ENCODE data around the gene LCOR. TPM values are rescaled to one million over a fixed set of nuclear protein-coding genes. Genes with fewer than 3 reads are reported as not detected.
A peak's percentile ranks its signal among the peaks of the same experiment; 100 is the strongest.

The LCOR gene
- total RNA-seq, 1 experiment from 2014 or later, result 42.1 TPM

DNA sequence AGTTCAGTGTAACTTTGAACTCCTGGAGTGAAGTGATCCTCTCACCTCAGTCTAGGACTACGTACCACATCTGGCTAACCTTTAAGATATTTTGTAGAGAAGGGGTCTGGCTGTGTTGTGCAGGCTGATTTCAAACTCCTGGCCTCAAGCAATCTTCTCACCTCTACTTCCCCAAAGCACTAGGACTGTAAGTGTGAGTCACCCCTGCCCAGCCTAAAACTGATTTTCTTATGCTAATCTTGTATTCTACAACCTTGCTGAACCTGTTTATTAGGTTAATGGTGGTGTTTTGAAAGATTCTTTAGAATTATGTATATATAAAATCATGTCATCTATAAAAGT, 58.0 kb downstream of the LCOR start:
- Histone ChIP-seq H3K18ac (ENCODE audit: insufficient read length, low read depth, low read length) (no peak overlapping the region), H2BK12ac (ENCODE audit: insufficient read length, low read depth, low read length) (no peak overlapping the region), H2BK5ac (ENCODE audit: insufficient read length, low read length) (no peak overlapping the region), H4K91ac (ENCODE audit: insufficient read length, low read depth, low read length) (no peak overlapping the region), H2AFZ (ENCODE audit: low read length) (no peak overlapping the region), H3K79me2 (ENCODE audit: insufficient read depth, low read length) (peaks cover 4% of the 10 kb centered on the region; the same call in 1 of the 2 replicates), H2BK120ac (ENCODE audit: low read depth, low read length, poor library complexity, severe bottlenecking) (no peak overlapping the region), H2BK20ac (ENCODE audit: low read depth, low read length, poor library complexity, severe bottlenecking) (no peak overlapping the region), H3K9ac (ENCODE audit: extremely low read depth, insufficient read length, low read length) (no peak overlapping the region), H3K23me2 (ENCODE audit: insufficient read length, low read depth, low read length, poor library complexity, severe bottlenecking) (no peaks in the 10 kb centered on the region), H3K14ac (ENCODE audit: insufficient read depth, low read length) (no peak overlapping the region), H3K4me2 (ENCODE audit: insufficient read depth, insufficient read length, low read length) (no peak overlapping the region), H4K5ac (ENCODE audit: insufficient read length, low read depth, low read length) (no peak overlapping the region), H3K79me1 (ENCODE audit: insufficient read depth, low read depth, low read length, poor library complexity, severe bottlenecking) (no peaks in the 10 kb centered on the region), H4K20me1 (ENCODE audit: control insufficient read depth, insufficient read depth, insufficient read length) (no peaks in the 10 kb centered on the region), H3K27me3 (ENCODE audit: insufficient read depth, low read length) (no peaks in the 10 kb centered on the region), H3K4me1 (ENCODE audit: insufficient read depth, low read length) (no peaks in the 10 kb centered on the region; the same call in 1 of the 2 replicates), H3T11ph (ENCODE audit: low read length) (no peak overlapping the region), H3K27ac (ENCODE audit: insufficient read length, low read depth, low read length) (no peak overlapping the region), H3K56ac (ENCODE audit: insufficient read length, low read depth, low read length) (no peak overlapping the region), H3K4ac (ENCODE audit: low read depth, low read length) (no peak overlapping the region), H3K9me3 (ENCODE audit: control insufficient read depth, low read depth, low read length) (no peaks in the 10 kb centered on the region), H2BK15ac (ENCODE audit: low read depth, low read length) (no peak overlapping the region), H2AK5ac (ENCODE audit: insufficient read length, low read length) (no peak overlapping the region), H3K23ac (ENCODE audit: insufficient read length, low read depth, low read length) (no peak overlapping the region), H4K8ac (replicated peaks; ENCODE audit: insufficient read length, low read depth, low read length) (no peak overlapping the region)
- WGBS (ENCODE audit: extremely low coverage, insufficient read length, low lambda C conversion rate), result no CpG with 5 or more reads among the region's 1 CpG
- H3K36me3 Mint-ChIP-seq (ENCODE audit: insufficient read depth in 1 of 3, low read depth in 3 of 3), result peaks cover 11 to 43% (median 33%) of the 10 kb centered on the region in 3 experiments
- TF ChIP-seq, protein P1, sequence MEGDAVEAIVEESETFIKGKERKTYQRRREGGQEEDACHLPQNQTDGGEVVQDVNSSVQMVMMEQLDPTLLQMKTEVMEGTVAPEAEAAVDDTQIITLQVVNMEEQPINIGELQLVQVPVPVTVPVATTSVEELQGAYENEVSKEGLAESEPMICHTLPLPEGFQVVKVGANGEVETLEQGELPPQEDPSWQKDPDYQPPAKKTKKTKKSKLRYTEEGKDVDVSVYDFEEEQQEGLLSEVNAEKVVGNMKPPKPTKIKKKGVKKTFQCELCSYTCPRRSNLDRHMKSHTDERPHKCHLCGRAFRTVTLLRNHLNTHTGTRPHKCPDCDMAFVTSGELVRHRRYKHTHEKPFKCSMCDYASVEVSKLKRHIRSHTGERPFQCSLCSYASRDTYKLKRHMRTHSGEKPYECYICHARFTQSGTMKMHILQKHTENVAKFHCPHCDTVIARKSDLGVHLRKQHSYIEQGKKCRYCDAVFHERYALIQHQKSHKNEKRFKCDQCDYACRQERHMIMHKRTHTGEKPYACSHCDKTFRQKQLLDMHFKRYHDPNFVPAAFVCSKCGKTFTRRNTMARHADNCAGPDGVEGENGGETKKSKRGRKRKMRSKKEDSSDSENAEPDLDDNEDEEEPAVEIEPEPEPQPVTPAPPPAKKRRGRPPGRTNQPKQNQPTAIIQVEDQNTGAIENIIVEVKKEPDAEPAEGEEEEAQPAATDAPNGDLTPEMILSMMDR (conservative IDR thresholded peaks at IDR 0.05), result no peak
- H3K4me3 Mint-ChIP-seq, result no peak overlapping the region; a peak in 1 of 5 replicates
- DNase-seq, result no peak
- H3K27me3 Mint-ChIP-seq (ENCODE audit: low read depth), result no peaks in the 10 kb centered on the region
- H3K9me3 Mint-ChIP-seq, result peaks cover 5 to 8% of the 10 kb centered on the region in 2 experiments
- H3K4me1 Mint-ChIP-seq, result peaks cover 12 to 16% of the 10 kb centered on the region in 2 experiments
- peak overlapping the region in 2 of 3 experiments; percentile 14 to 63; a peak in 4 of 7 replicates for H3K27ac Mint-ChIP-seq

All from H9 (cell line).